Limb (tissue), 2 donors: Measurements from ENCODE around the gene PRKG2.

Experiments used
- DNase-seq, 2 donors: peaks; one replicate each; pipeline ENCODE4 v3.0.0-alpha.2; 2016; ENCODE audit errors: extremely low spot score in 2 of 2

PRKG2 gene

GRCh38 chr4:81215931-81216330 lies 909 bp upstream of the PRKG2 start:
- peak in 1 of 2 donors; percentile 25 for DNase-seq

- DNase-seq = peak in 1 of 2 donors; percentile 60
Measured at GRCh38 chr4:81214144-81214880, 710 bp downstream of the PRKG2 start.

- DNase-seq = no peak
Measured at GRCh38 chr4:81213671-81214070, 1.4 kb downstream of the PRKG2 start.

- DNase-seq = no peak
Measured at GRCh38 chr4:81211956-81212355, 3.1 kb downstream of the PRKG2 start.

DNA sequence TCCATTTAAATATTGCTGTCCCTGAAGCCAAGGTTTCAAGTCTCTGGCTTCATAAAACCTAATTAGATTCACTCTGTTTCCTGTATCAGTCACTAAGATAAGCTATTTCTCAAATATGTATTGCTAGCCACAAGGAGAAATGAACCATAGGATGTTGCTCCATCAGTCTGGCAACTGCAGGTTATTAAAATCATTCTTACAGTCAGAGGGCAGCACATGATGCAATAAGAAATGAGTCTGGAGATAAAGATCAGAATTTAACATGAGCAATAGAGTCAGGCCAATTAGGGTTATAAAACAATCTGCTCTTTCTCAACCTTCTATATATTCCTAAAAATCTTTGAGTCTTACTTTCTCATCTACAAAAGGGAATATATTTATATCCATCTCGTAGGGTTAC lies 7.2 kb downstream of the PRKG2 start:
- DNase-seq = no peak

DNA sequence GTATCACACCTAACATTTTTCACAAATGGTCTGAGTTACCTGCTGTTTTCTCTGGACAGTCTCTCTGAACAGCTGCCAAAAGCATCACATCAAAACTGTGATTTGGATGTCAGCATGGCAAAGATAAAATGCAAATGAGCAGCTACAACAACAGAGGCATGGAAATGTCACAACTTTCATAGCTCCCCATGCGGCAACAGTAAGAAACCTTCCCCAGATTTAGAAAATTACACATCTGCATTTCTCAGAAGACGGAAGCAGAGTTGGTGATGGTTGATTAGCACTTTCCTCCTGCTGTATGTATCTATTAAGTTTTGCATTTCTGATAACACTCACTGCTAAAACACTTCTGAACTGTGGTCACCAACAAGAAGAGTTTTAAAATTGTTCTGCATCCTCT lies 9.7 kb downstream of the PRKG2 start:
- DNase-seq = no peak

DNA sequence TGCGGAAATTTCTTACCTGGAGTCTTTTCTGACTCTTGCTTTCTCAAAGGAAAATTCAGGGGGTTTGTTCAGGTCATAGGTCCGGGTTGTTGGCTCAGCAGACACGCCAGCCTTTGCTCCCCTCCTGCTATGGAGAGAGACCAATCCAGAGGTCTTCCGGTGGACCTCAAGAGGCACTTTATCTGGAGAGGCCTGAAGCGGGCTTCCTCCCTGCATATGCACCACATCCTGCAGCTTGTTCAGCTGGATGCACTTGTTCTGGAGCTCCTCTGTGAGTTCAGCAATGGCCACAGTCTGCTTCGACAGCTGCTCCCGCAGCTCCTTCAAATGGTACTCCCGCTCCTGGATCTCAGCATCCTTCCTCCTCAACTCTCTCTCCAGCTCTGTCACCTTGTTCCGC lies 10.5 kb downstream of the PRKG2 start:
- no peak for DNase-seq

GRCh38 chr4:81199831-81200230 lies 15.2 kb downstream of the PRKG2 start:
- no peak for DNase-seq

GRCh38 chr4:81198609-81199008 lies 16.4 kb downstream of the PRKG2 start:
- DNase-seq = no peak

- DNase-seq = peak in 1 of 2 donors; percentile 55
Measured at GRCh38 chr4:81197864-81198524, 17.0 kb downstream of the PRKG2 start.

GRCh38 chr4:81196126-81196650 lies 18.8 kb downstream of the PRKG2 start:
- DNase-seq = no peak

DNA sequence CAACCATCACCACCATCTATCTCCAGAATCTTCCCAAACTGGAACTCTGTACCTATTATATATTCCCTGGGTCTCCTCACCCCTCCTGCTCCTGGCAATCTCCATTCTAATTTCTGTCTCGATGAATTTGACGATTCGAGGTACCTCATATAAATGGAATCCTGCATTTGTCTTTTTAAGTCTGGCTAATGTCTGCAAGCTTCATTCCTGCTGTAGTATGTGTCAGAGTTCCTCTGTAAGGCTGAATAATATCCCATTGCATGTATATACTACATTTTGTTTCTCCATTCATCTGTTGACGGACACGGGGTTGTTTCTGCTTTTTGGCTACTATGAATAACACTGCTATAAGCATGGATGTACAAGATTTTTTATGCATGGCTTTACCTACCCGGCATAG lies 19.5 kb downstream of the PRKG2 start:
- DNase-seq = no peak

- DNase-seq = no peak
Measured at GRCh38 chr4:81194286-81194685, 20.7 kb downstream of the PRKG2 start.

GRCh38 chr4:81180916-81181315 lies 34.1 kb downstream of the PRKG2 start:
- no peak for DNase-seq

GRCh38 chr4:81179326-81179725 lies 35.7 kb downstream of the PRKG2 start:
- DNase-seq = peak in 1 of 2 donors; percentile 45

- no peak for DNase-seq
Measured at GRCh38 chr4:81173213-81173612, 41.8 kb downstream of the PRKG2 start.

GRCh38 chr4:81166458-81167160 lies 48.4 kb downstream of the PRKG2 start:
- DNase-seq = no peak

DNA sequence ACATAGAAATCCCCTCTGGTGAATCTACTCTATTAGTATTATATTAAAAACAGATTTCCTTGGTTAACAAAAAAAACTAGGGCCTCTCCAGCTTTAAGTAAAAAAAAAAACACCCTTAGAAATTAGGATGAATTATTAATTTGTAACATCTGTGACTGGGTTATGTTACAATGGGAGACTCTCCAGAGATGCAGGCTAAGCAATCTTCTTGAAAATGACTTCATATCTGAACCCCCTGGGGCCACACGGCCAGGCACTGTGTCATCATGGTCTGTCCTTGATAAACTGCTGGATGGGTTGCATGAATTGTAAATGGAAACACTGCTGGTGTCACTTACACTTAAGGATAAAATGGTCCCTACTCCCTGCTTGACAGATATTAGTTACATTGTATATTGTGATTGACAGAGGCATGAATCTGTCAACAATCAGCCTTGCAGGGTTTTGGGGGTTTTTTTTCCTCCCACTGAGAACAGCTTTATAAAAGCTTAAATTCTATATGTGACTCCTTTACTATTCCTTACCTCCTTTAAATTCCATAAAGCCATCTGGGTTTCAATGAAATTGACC lies 49.1 kb downstream of the PRKG2 start:
- peak in 1 of 2 donors; percentile 39 for DNase-seq

- DNase-seq = no peak
Measured at GRCh38 chr4:81164623-81165416, 50.2 kb downstream of the PRKG2 start.

- DNase-seq = no peak
Measured at GRCh38 chr4:81164126-81164525, 50.9 kb downstream of the PRKG2 start.
